PC-3 (cell line): ENCODE measurements around the gene SMIM28. TPM values are rescaled to one million over a fixed set of nuclear protein-coding genes. Genes with fewer than 3 reads are reported as not detected.

Experiments used
- ATAC-seq: fragments of 200-7000 bp; cut with Tn5 transposase; 2 replicates; pipeline ENCODE4 v1.9.1; 2020; ENCODE audit warnings: mild to moderate bottlenecking, moderate library complexity
- BruUV-seq: library from RNA; stranded (reverse); fragments of 400-500 nt; replicated peaks from 2 replicates; lab custom pipeline; 2021; lab: Mats Ljungman, UMichigan
- CTCF ChIA-PET: fragments of 300-600 bp; sonication (Branson Sonifier 250); formaldehyde crosslinking; loops from one replicate; lab custom pipeline; 2022; ENCODE audit warnings: antibody characterized with exemption; lab: Charles Lee
- POLR2A ChIA-PET: fragments of 300-600 bp; sonication (Branson Sonifier 250); formaldehyde crosslinking; loops from one replicate; lab custom pipeline; 2022; ENCODE audit warnings: antibody characterized with exemption; ENCODE audit not compliant: unreplicated experiment; lab: Charles Lee
- DNase-seq: peaks from one replicate; pipeline ENCODE4 v3.0.0-alpha.2; 2015
- H2AFZ ChIP-seq: fragments of 300-600 bp; sonication (generic); 2 replicates; pipeline ENCODE4 v1.6.0; 2016; ENCODE audit warnings: antibody characterized with exemption, low read length
- H3F3A ChIP-seq: fragments of 300-600 bp; sonication (generic); one replicate; pipeline ENCODE4 v1.6.0; 2017; ENCODE audit warnings: antibody characterized with exemption, low read length, control low read depth, mild to moderate bottlenecking; ENCODE audit not compliant: unreplicated experiment
- H3K27ac ChIP-seq: fragments of 300-600 bp; sonication (generic); 2 replicates; pipeline ENCODE4 v1.5.1; 2016; ENCODE audit warnings: mild to moderate bottlenecking, low read length
- H3K27me3 ChIP-seq: fragments of 300-600 bp; sonication (generic); 2 replicates; pipeline ENCODE4 v1.6.1; 2016; ENCODE audit warnings: low read length, mixed read lengths
- H3K36me3 ChIP-seq: fragments of 300-600 bp; sonication (generic); 2 replicates; pipeline ENCODE4 v1.6.1; 2016; ENCODE audit warnings: low read depth, mixed run types, low read length, mixed read lengths
- H3K4me1 ChIP-seq: fragments of 300-600 bp; sonication (generic); 2 replicates; pipeline ENCODE4 v1.5.1; 2016; ENCODE audit warnings: low read length; ENCODE audit not compliant: insufficient read depth
- H3K4me2 ChIP-seq: fragments of 300-600 bp; sonication (generic); 2 replicates; pipeline ENCODE4 v1.6.0; 2016; ENCODE audit warnings: low read length
- H3K4me3 ChIP-seq: fragments of 300-600 bp; sonication (generic); 2 replicates; pipeline ENCODE4 v1.5.1; 2016; ENCODE audit warnings: mild to moderate bottlenecking, low read length, mixed read lengths
- H3K79me2 ChIP-seq: fragments of 300-600 bp; sonication (generic); 2 replicates; pipeline ENCODE4 v1.6.1; 2017; ENCODE audit warnings: low read length, mixed read lengths
- H3K9ac ChIP-seq: fragments of 300-600 bp; sonication (generic); 2 replicates; pipeline ENCODE4 v1.6.0; 2016; ENCODE audit warnings: mild to moderate bottlenecking, low read length
- H3K9me2 ChIP-seq: fragments of 300-600 bp; sonication (generic); replicated peaks from 2 replicates; pipeline ENCODE4 v1.6.1; 2016; ENCODE audit warnings: mixed run types, low read length, mixed read lengths
- H3K9me3 ChIP-seq: fragments of 300-600 bp; sonication (generic); 2 replicates; pipeline ENCODE4 v1.6.1; 2016; ENCODE audit warnings: low read length, mixed read lengths
- H4K20me1 ChIP-seq: fragments of 300-600 bp; sonication (generic); 2 replicates; pipeline ENCODE4 v1.6.1; 2016; ENCODE audit warnings: low read length, mixed read lengths
- CTCF ChIP-seq: fragments of 300-600 bp; sonication (generic); conservative IDR thresholded peaks from 2 replicates; pipeline ENCODE4 v1.5.1; 2017; ENCODE audit warnings: antibody characterized with exemption, low read depth, mild to moderate bottlenecking, low read length
- EZH2 ChIP-seq: fragments of 300-600 bp; sonication (generic); IDR thresholded peaks from one replicate; pipeline ENCODE4 v1.6.1; 2017; ENCODE audit warnings: antibody characterized with exemption, mild to moderate bottlenecking, low read length; ENCODE audit not compliant: unreplicated experiment
- EZH2phosphoT487 ChIP-seq: fragments of 300-600 bp; sonication (generic); IDR thresholded peaks from 2 replicates; pipeline ENCODE4 v1.6.1; 2018; ENCODE audit warnings: mild to moderate bottlenecking, antibody characterized with exemption, low read length, borderline replicate concordance
- intact Hi-C: fragments of 100-400 bp; cut with micrococcal nuclease; formaldehyde crosslinking; loops from 2 replicates; pipeline ENCODE4 v1.9.0; 2023
- total RNA-seq: library from RNA; depleted of rRNA; stranded (reverse); fragments of >200 nt; gene quantifications from 2 replicates; pipeline ENCODE4 v1.2.3, GENCODE V29; 2014

The SMIM28 gene
- total RNA-seq, 1 experiment from 2014 or later, result not detected

GRCh38 chr6:138370631-138371451 lies 6.9 kb upstream of the SMIM28 start:
- no TSS peak for BruUV-seq
- CTCF ChIA-PET, result no interaction called here
- no peak for TF ChIP-seq EZH2
- TF ChIP-seq EZH2phosphoT487, result no peak
- no peak for TF ChIP-seq CTCF

GRCh38 chr6:138371452-138371711 lies 6.3 kb upstream of the SMIM28 start:
- Histone ChIP-seq H3K79me2 (no peaks in the 10 kb centered on the region), H3K4me3 (no peak overlapping the region), H3K9me2 (no peaks in the 10 kb centered on the region), H3K9me3 (no peaks in the 10 kb centered on the region), H3K9ac (no peak overlapping the region), H4K20me1 (no peaks in the 10 kb centered on the region), H3K4me1 (peaks cover 13% of the 10 kb centered on the region), H3K4me2 (peak overlapping the region; percentile 14; the same call in 1 of the 2 replicates), H3F3A (no peaks in the 10 kb centered on the region), H3K36me3 (no peaks in the 10 kb centered on the region), H2AFZ (no peak overlapping the region), H3K27me3 (no peaks in the 10 kb centered on the region), H3K27ac (no peak overlapping the region)
- BruUV-seq, result no TSS peak
- TF ChIP-seq EZH2 (no peak), EZH2phosphoT487 (no peak), CTCF (no peak)
- ATAC-seq (no peak), DNase-seq (no peak)
- ChIA-PET POLR2A (no interaction called here), CTCF (no interaction called here)
- intact Hi-C loops, result no loop called here

More at GRCh38 chr6:138370631-138371451, 6.9 kb upstream of the SMIM28 start:
- H3K27ac ChIP-seq, result no peak overlapping the region
- H3K9me3 ChIP-seq, result no peaks in the 10 kb centered on the region
- intact Hi-C loops, result no loop called here
- H3K4me3 ChIP-seq, result no peak overlapping the region
- H3K4me1 ChIP-seq, result peaks cover 13% of the 10 kb centered on the region
- no peaks in the 10 kb centered on the region for H4K20me1 ChIP-seq
- H3K27me3 ChIP-seq, result no peaks in the 10 kb centered on the region
- no peaks in the 10 kb centered on the region for H3K9me2 ChIP-seq
- no peaks in the 10 kb centered on the region for H3F3A ChIP-seq
- H3K36me3 ChIP-seq, result no peaks in the 10 kb centered on the region
- ATAC-seq (no peak), DNase-seq (no peak)
- POLR2A ChIA-PET, result no interaction called here
- no peak overlapping the region for H3K9ac ChIP-seq
- H2AFZ ChIP-seq, result no peak overlapping the region
- no peaks in the 10 kb centered on the region for H3K79me2 ChIP-seq
- no peak overlapping the region for H3K4me2 ChIP-seq

GRCh38 chr6:138371720-138372119 lies 6.0 kb upstream of the SMIM28 start:
- BruUV-seq, result no TSS peak
- ChIA-PET POLR2A (no interaction called here), CTCF (no interaction called here)
- ATAC-seq (no peak), DNase-seq (peak; percentile 5)
- H2AFZ ChIP-seq, result no peak overlapping the region
- no peaks in the 10 kb centered on the region for H3K27me3 ChIP-seq
- no peaks in the 10 kb centered on the region for H3K9me3 ChIP-seq
- H4K20me1 ChIP-seq, result no peaks in the 10 kb centered on the region
- intact Hi-C loops, result no loop called here
- H3K9ac ChIP-seq, result no peak overlapping the region
- TF ChIP-seq EZH2 (no peak), CTCF (no peak)
- no peaks in the 10 kb centered on the region for H3K9me2 ChIP-seq
- H3K4me2 ChIP-seq, result peak overlapping the region; percentile 14; the same call in 1 of the 2 replicates
- H3K79me2 ChIP-seq, result no peaks in the 10 kb centered on the region
- H3K36me3 ChIP-seq, result no peaks in the 10 kb centered on the region
- no peak overlapping the region for H3K4me3 ChIP-seq
- no peak overlapping the region for H3K27ac ChIP-seq
- H3K4me1 ChIP-seq, result peaks cover 13% of the 10 kb centered on the region
- no peaks in the 10 kb centered on the region for H3F3A ChIP-seq
